Fibroblast of mammary gland (primary cell): Measurements from ENCODE around the gene ABCG2.

ENCODE experiments used
- DNase-seq: peaks from one replicate; pipeline ENCODE4 v3.0.0-alpha.2; 2010; ENCODE audit warnings: low read depth
- H3K4me3 ChIP-seq: 2 replicates; pipeline ENCODE4 v1.5.1; 2011; ENCODE audit warnings: low read depth, mild to moderate bottlenecking, low read length, moderate library complexity; ENCODE audit not compliant: control insufficient read depth
- CTCF ChIP-seq: conservative IDR thresholded peaks from 2 replicates; pipeline ENCODE4 v1.5.1; 2011; ENCODE audit warnings: low read depth, low read length, inconsistent platforms; ENCODE audit not compliant: control insufficient read depth, insufficient read depth

Gene ABCG2

GRCh38 chr4:88101165-88101564, 57.3 kb downstream of the ABCG2 start:
- no peak for TF ChIP-seq CTCF
- H3K4me3 ChIP-seq, result no peak overlapping the region
- no peak for DNase-seq

GRCh38 chr4:88098993-88099752, 59.3 kb downstream of the ABCG2 start:
- H3K4me3 ChIP-seq, result no peak overlapping the region
- no peak for TF ChIP-seq CTCF
- DNase-seq, result no peak

GRCh38 chr4:88097781-88098180, 60.7 kb downstream of the ABCG2 start:
- peak; percentile 31 for DNase-seq
- H3K4me3 ChIP-seq, result no peak overlapping the region
- TF ChIP-seq CTCF, result no peak

- no peak for TF ChIP-seq CTCF
- peak; percentile 62 for DNase-seq
- H3K4me3 ChIP-seq, result no peak overlapping the region
Observed at GRCh38 chr4:88097301-88097700, 61.1 kb downstream of the ABCG2 start.

- no peak for TF ChIP-seq CTCF
- no peak for DNase-seq
- H3K4me3 ChIP-seq, result no peak overlapping the region
Observed at GRCh38 chr4:88093874-88094273, 64.6 kb downstream of the ABCG2 start.

- no peak overlapping the region for H3K4me3 ChIP-seq
- TF ChIP-seq CTCF, result no peak
- no peak for DNase-seq
Observed at GRCh38 chr4:88091378-88091777, 67.1 kb downstream of the ABCG2 start.
